Endothelial cell of umbilical vein (primary cell): ENCODE data around the gene POLA1. TPM values are rescaled to one million over a fixed set of nuclear protein-coding genes. Genes with fewer than 3 reads are reported as not detected.

ENCODE experiments used
- BruUV-seq: library from RNA; stranded (reverse); fragments of 400-500 nt; replicated peaks from 2 replicates; lab custom pipeline; 2021; lab: Mats Ljungman, UMichigan
- CTCF ChIA-PET: fragments of 300-600, 350-600 bp; sonication (Branson Sonifier 250); formaldehyde crosslinking; loops from one replicate; lab custom pipeline; 2021; ENCODE audit warnings: antibody characterized with exemption, inconsistent platforms; lab: Charles Lee
- POLR2A ChIA-PET: fragments of 300-600, 350-600 bp; sonication (Branson Sonifier 250); formaldehyde crosslinking; loops from one replicate; lab custom pipeline; 2021; ENCODE audit warnings: antibody characterized with exemption, inconsistent platforms; lab: Charles Lee
- DNase-seq: peaks from one replicate; pipeline ENCODE4 v3.0.0-alpha.2; 2011; ENCODE audit warnings: low read depth, low spot score
- FAIRE-seq: peaks from 2 replicates; lab custom pipeline; 2011; peaks lifted over from hg19 to GRCh38; lab: Jason Lieb, UNC
- H2AFZ ChIP-seq: 2 replicates; pipeline ENCODE4 v1.6.0; 2012; ENCODE audit warnings: low read depth, low read length, control low read depth, inconsistent platforms
- H3K27ac ChIP-seq: 2 replicates; pipeline ENCODE4 v1.5.1; 2011; ENCODE audit warnings: low read depth, mild to moderate bottlenecking, control low read depth, low read length, moderate library complexity; ENCODE audit not compliant: insufficient read depth
- H3K27me3 ChIP-seq, 2 experiments: 2 replicates each; pipeline versions ENCODE4 v1.6.0 to v1.6.1; 2011; ENCODE audit warnings: low read length in 2 of 2, mixed read lengths in 1 of 2; ENCODE audit not compliant: control insufficient read depth in 2 of 2, insufficient read depth in 2 of 2
- H3K36me3 ChIP-seq, 2 experiments: 2 replicates in 1 of 2; 3 replicates in 1 of 2; pipeline ENCODE4 v1.5.1; 2011; ENCODE audit warnings: low read length in 2 of 2, mild to moderate bottlenecking in 1 of 2, moderate library complexity in 1 of 2; ENCODE audit not compliant: control insufficient read depth in 2 of 2, insufficient read depth in 2 of 2; ENCODE audit errors: extremely low read depth in 1 of 2
- H3K4me1 ChIP-seq: 3 replicates; pipeline ENCODE4 v1.5.1; 2011; ENCODE audit warnings: mild to moderate bottlenecking, low read length; ENCODE audit not compliant: control insufficient read depth, insufficient read depth; ENCODE audit errors: extremely low read depth
- H3K4me2 ChIP-seq: 2 replicates; pipeline ENCODE4 v1.6.1; 2011; ENCODE audit warnings: low read length, control low read depth, mixed read lengths; ENCODE audit not compliant: insufficient read depth
- H3K4me3 ChIP-seq, 3 experiments: fragments of 200-600 bp in 1 of 3; sonication (generic), shearing (Covaris generic) in 1 of 3; replicated peaks in 1 of 3; 2 replicates each; pipeline ENCODE4 v1.5.1; 2011 to 2016; ENCODE audit warnings: control low read depth in 3 of 3, low read length in 3 of 3, mild to moderate bottlenecking in 2 of 3, inconsistent platforms in 1 of 3, low read depth in 1 of 3, moderate library complexity in 1 of 3; ENCODE audit not compliant: insufficient read depth in 1 of 3
- H3K79me2 ChIP-seq: 2 replicates; pipeline ENCODE4 v1.6.0; 2012; ENCODE audit warnings: low read length, inconsistent platforms; ENCODE audit not compliant: control insufficient read depth, insufficient read depth
- H3K9ac ChIP-seq: replicated peaks from 2 replicates; pipeline ENCODE3; 2011; ENCODE audit warnings: low read length, control low read depth; ENCODE audit not compliant: insufficient read depth; ENCODE audit errors: extremely low read depth
- H3K9me1 ChIP-seq: replicated peaks from 3 replicates; pipeline ENCODE4 v1.6.0; 2011; ENCODE audit warnings: mild to moderate bottlenecking, low read length; ENCODE audit not compliant: control insufficient read depth, insufficient read depth; ENCODE audit errors: extremely low read depth
- H3K9me3 ChIP-seq: replicated peaks from 2 replicates; pipeline ENCODE4 v1.5.1; 2012; ENCODE audit warnings: low read length, inconsistent platforms; ENCODE audit not compliant: control insufficient read depth, insufficient read depth
- H4K20me1 ChIP-seq: replicated peaks from 2 replicates; pipeline ENCODE3; 2011; ENCODE audit warnings: mild to moderate bottlenecking, low read length; ENCODE audit not compliant: control insufficient read depth, insufficient read depth; ENCODE audit errors: extremely low read depth
- CTCF ChIP-seq, 2 donors: IDR thresholded peaks; 1 replicate in 1 of 2; 2 replicates in 1 of 2; pipeline ENCODE4 v1.5.1; 2011; ENCODE audit warnings: low read length in 2 of 2, mild to moderate bottlenecking in 2 of 2, moderate library complexity in 2 of 2, control low read depth in 1 of 2, inconsistent platforms in 1 of 2, low read depth in 1 of 2; ENCODE audit not compliant: insufficient read depth in 1 of 2; ENCODE audit errors: extremely low read depth in 1 of 2
- EZH2 ChIP-seq: IDR thresholded peaks from 2 replicates; pipeline ENCODE4 v1.6.1; 2012; ENCODE audit warnings: borderline replicate concordance, low read depth, mild to moderate bottlenecking, moderate library complexity, low read length, inconsistent platforms; ENCODE audit not compliant: severe bottlenecking
- FOS ChIP-seq: IDR thresholded peaks from 2 replicates; pipeline ENCODE4 v1.6.1; 2011; ENCODE audit warnings: mild to moderate bottlenecking, low read length, moderate library complexity, borderline replicate concordance; ENCODE audit not compliant: insufficient read depth
- GATA2 ChIP-seq: IDR thresholded peaks from 2 replicates; pipeline ENCODE4 v1.7.0; 2011; ENCODE audit warnings: low read depth, mild to moderate bottlenecking, moderate library complexity, mixed read lengths, low read length; ENCODE audit not compliant: insufficient read length, insufficient read depth
- JUN ChIP-seq: IDR thresholded peaks from 2 replicates; pipeline ENCODE4 v1.6.1; 2011; ENCODE audit warnings: borderline replicate concordance, low read depth; ENCODE audit not compliant: insufficient read length, insufficient read depth
- MAX ChIP-seq: IDR thresholded peaks from 2 replicates; pipeline ENCODE4 v1.6.1; 2011; ENCODE audit not compliant: insufficient read depth, insufficient read length
- MYC ChIP-seq: IDR thresholded peaks from one replicate; pipeline ENCODE4 v1.6.1; 2011; ENCODE audit warnings: mild to moderate bottlenecking, low read depth, low read length
- POLR2A ChIP-seq: IDR thresholded peaks from 2 replicates; pipeline ENCODE4 v1.6.1; 2012; ENCODE audit warnings: low read depth, mild to moderate bottlenecking, control low read depth, low read length
- POLR2AphosphoS5 ChIP-seq: IDR thresholded peaks from 2 replicates; pipeline ENCODE4 v1.6.1; 2012; ENCODE audit warnings: low read depth, mild to moderate bottlenecking, control low read depth, low read length, moderate library complexity; ENCODE audit not compliant: insufficient read depth
- dilution Hi-C: fragments of 300-500 bp; cut with MboI; formaldehyde crosslinking; loops from one replicate; pipeline ENCODE4 v1.15.0; 2019; ENCODE audit warnings: low sequenced_read_pairs; ENCODE audit not compliant: extremely low pct_ligation_motif_present
- intact Hi-C: fragments of 100-400 bp; cut with micrococcal nuclease; formaldehyde crosslinking; loops from one replicate; pipeline ENCODE4 v1.10.0; 2022
- polyA plus RNA-seq, 4 experiments: library from polyadenylated mRNA; depleted of rRNA in 3 of 4; stranded (reverse) in 3 of 4; unstranded in 1 of 4; fragments of >200 nt; gene quantifications; 2 replicates each; pipeline versions ENCODE4 v1.2.1 to v1.2.3, GENCODE V29; 2011 to 2012; ENCODE audit warnings: missing spikeins in 1 of 4
- total RNA-seq: library from RNA; stranded (reverse); gene quantifications from 2 replicates; pipeline ENCODE4 v1.2.3, GENCODE V29; 2021

POLA1 gene
- total and polyA plus RNA-seq, 2 donors (not counting 3 experiments of a cell fraction or from before 2014, with no cell fraction given), result 1.8 to 18.6 TPM

- H3K27me3 ChIP-seq, result no peaks in the 10 kb centered on the region
- H4K20me1 ChIP-seq, result no peaks in the 10 kb centered on the region
- no peaks in the 10 kb centered on the region for H3K9me3 ChIP-seq
- no TSS peak for BruUV-seq
- H3K4me1 ChIP-seq, result no peaks in the 10 kb centered on the region
- no peak overlapping the region for H3K4me3 ChIP-seq
- no peaks in the 10 kb centered on the region for H3K9me1 ChIP-seq
- H3K79me2 ChIP-seq, result no peaks in the 10 kb centered on the region
- DNase-seq, result no peak
- dilution Hi-C loops, result no loop called here
- H2AFZ ChIP-seq, result no peak overlapping the region
- no peak for FAIRE-seq
- no peaks in the 10 kb centered on the region for H3K36me3 ChIP-seq
- POLR2A ChIA-PET, result no interaction called here
- CTCF ChIA-PET, result no interaction called here
- TF ChIP-seq MYC (no peak), CTCF (IDR thresholded peaks at IDR 0.05; ENCODE audit: extremely low read depth in 1 of 2, insufficient read depth in 1 of 2, low read depth in 1 of 2, low read length in 2 of 2) (no peak), POLR2AphosphoS5 (no peak), JUN (no peak), EZH2 (no peak), POLR2A (no peak), FOS (no peak), GATA2 (no peak), MAX (no peak)
- intact Hi-C loops, result no loop called here
- no peak overlapping the region for H3K27ac ChIP-seq
- H3K4me2 ChIP-seq, result no peak overlapping the region
- H3K9ac ChIP-seq, result no peak overlapping the region
These were observed 26.3 kb downstream of the POLA1 start for GRCh38 chrX:24720036-24720435.
